Vagina (tissue), 2 donors: ENCODE data around the gene EFCC1. TPM values are rescaled to one million over a fixed set of nuclear protein-coding genes. Genes with fewer than 3 reads are reported as not detected.
"Not testable (repeated sequence)": the region's sequence is repeated elsewhere in the genome, so short reads cannot be mapped to it uniquely, and the experiment has no call there.

Experiments
- DNase-seq, 2 donors: peaks; one replicate each; pipeline ENCODE4 v3.0.0-alpha.2; 2017; ENCODE audit errors: extremely low spot score in 2 of 2
- H3K27ac ChIP-seq: fragments of 200-600 bp; sonication (generic); one replicate; pipeline ENCODE4 v1.5.1; 2019
- H3K27me3 ChIP-seq: fragments of 200-600 bp; sonication (generic); one replicate; pipeline ENCODE4 v1.5.1; 2019
- H3K36me3 ChIP-seq, 2 donors: fragments of 200-600 bp; sonication (generic); one replicate each; pipeline ENCODE4 v1.5.1; 2017 to 2019
- H3K4me1 ChIP-seq: fragments of 200-600 bp; sonication (generic); one replicate; pipeline ENCODE4 v1.5.1; 2019
- H3K4me3 ChIP-seq, 2 donors: fragments of 200-600 bp; sonication (generic); 1 replicate in 1 of 2; 2 replicates in 1 of 2; pipeline ENCODE4 v1.5.1; 2016 to 2019
- H3K9me3 ChIP-seq: fragments of 200-600 bp; sonication (generic); one replicate; pipeline ENCODE4 v1.5.1; 2019
- POLR2A ChIP-seq, 2 donors: fragments of 450-650 bp; IDR thresholded peaks; one replicate each; pipeline ENCODE4 v1.6.1; 2017; ENCODE audit warnings: antibody characterized with exemption in 2 of 2, mild to moderate bottlenecking in 2 of 2, moderate library complexity in 2 of 2
- POLR2AphosphoS5 ChIP-seq, 2 donors: sonication (generic); formaldehyde crosslinking; IDR thresholded peaks; one replicate each; pipeline ENCODE4 v1.9.0; 2017; ENCODE audit warnings: antibody characterized with exemption in 2 of 2, mild to moderate bottlenecking in 2 of 2, low read depth in 1 of 2; ENCODE audit not compliant: insufficient read depth in 1 of 2
- intact Hi-C: fragments of 100-400 bp; cut with DNase I; formaldehyde crosslinking; loops from one replicate; pipeline ENCODE4 v1.15.1; 2023
- total RNA-seq: library from RNA; depleted of rRNA; stranded (reverse); fragments of >200 nt; gene quantifications from one replicate; pipeline ENCODE4 v1.2.3, GENCODE V29; 2016
- TF ChIP-seq, protein P1 (sequence below), 3 experiments: fragments of 450-650 bp in 2 of 3; fragments of 200-600 bp in 1 of 3; sonication (generic) in 1 of 3; IDR thresholded peaks; one replicate each; pipeline ENCODE4 v1.5.1; 2017 to 2019; ENCODE audit warnings: antibody characterized with exemption in 3 of 3, mild to moderate bottlenecking in 2 of 3, moderate library complexity in 2 of 3

Gene EFCC1
- total RNA-seq, 1 donor from 2014 or later = 3.7 TPM

DNA sequence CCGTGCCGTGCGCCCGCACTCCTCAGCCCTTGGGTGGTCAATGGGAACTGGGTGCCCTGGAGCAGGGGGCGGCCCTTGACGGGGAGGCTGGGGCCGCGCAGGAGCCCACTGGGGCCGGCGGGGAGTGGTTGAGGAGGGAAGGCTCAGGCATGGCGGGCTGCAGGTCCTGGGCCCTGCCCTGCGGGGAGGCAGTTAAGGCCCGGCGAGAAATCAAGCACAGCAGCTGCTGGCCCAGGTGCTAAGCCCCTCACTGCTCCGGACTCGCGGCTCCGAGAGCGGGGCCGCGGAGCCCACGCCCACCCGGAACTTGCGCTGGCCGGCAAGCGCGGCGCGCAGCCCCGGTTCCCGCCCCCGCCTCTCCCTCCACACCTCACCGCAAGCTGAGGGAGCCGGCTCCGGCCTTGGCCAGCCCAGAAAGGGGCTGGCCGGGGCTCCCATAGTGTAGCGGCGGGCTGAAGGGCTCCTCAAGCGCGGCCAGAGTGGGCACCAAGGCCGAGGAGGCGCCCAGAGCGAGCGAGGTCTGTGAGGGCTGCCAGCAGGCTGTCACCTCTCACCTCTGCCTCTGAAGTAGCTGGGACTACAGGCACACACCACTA is 67.3 kb downstream of the EFCC1 start:
- peak overlapping the region; percentile 31 to 42 for H3K4me3 ChIP-seq
- peak overlapping the region; percentile 3 for H3K27ac ChIP-seq
- no peaks in the 10 kb centered on the region for H3K4me1 ChIP-seq
- H3K36me3 ChIP-seq = no peaks in the 10 kb centered on the region
- H3K9me3 ChIP-seq = no peaks in the 10 kb centered on the region
- intact Hi-C loops = no loop called here
- no peak for DNase-seq
- no peaks in the 10 kb centered on the region for H3K27me3 ChIP-seq
- TF ChIP-seq, protein P1, sequence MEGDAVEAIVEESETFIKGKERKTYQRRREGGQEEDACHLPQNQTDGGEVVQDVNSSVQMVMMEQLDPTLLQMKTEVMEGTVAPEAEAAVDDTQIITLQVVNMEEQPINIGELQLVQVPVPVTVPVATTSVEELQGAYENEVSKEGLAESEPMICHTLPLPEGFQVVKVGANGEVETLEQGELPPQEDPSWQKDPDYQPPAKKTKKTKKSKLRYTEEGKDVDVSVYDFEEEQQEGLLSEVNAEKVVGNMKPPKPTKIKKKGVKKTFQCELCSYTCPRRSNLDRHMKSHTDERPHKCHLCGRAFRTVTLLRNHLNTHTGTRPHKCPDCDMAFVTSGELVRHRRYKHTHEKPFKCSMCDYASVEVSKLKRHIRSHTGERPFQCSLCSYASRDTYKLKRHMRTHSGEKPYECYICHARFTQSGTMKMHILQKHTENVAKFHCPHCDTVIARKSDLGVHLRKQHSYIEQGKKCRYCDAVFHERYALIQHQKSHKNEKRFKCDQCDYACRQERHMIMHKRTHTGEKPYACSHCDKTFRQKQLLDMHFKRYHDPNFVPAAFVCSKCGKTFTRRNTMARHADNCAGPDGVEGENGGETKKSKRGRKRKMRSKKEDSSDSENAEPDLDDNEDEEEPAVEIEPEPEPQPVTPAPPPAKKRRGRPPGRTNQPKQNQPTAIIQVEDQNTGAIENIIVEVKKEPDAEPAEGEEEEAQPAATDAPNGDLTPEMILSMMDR (IDR thresholded peaks at IDR 0.05) = no peak
- TF ChIP-seq POLR2AphosphoS5 (IDR thresholded peaks at IDR 0.05; ENCODE audit: insufficient read depth in 1 of 2, low read depth in 1 of 2) = no peak
- no peak for TF ChIP-seq POLR2A (IDR thresholded peaks at IDR 0.05)

DNA sequence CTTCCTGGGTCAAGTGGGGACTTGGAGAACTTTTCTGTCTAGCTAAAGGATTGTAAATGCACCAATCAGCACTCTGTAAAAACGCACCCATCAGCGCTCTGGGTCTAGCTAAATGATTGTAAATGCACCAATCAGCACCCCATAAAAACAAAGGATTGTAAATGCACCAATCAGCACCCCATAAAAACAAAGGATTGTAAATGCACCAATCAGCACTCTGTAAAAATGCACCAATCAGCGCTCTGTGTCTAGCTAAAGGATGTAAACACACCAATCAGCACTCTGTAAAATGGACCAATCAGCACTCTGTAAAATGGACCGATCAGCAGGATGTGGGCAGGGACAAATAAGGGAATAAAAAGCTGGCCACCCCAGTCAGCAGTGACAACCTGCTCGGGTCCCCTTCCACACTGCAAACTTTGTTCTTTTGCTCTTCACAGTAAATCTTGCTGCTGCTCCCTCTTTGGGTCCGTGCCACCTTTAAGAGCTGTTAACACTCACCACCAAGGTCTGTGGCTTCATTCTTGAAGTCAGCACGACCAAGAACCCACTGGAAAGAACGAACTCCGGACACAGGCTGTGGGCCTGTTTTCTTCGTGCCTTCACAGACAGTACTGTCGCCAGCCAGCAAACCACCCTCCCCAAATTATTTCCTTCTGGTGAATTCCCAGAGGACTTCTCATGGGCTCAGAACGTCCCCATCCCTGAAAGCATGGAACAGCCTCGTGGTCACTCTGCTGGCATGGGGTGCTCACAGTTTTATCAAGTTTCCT is 68.4 kb downstream of the EFCC1 start:
- intact Hi-C loops = not testable (repeated sequence)

DNA sequence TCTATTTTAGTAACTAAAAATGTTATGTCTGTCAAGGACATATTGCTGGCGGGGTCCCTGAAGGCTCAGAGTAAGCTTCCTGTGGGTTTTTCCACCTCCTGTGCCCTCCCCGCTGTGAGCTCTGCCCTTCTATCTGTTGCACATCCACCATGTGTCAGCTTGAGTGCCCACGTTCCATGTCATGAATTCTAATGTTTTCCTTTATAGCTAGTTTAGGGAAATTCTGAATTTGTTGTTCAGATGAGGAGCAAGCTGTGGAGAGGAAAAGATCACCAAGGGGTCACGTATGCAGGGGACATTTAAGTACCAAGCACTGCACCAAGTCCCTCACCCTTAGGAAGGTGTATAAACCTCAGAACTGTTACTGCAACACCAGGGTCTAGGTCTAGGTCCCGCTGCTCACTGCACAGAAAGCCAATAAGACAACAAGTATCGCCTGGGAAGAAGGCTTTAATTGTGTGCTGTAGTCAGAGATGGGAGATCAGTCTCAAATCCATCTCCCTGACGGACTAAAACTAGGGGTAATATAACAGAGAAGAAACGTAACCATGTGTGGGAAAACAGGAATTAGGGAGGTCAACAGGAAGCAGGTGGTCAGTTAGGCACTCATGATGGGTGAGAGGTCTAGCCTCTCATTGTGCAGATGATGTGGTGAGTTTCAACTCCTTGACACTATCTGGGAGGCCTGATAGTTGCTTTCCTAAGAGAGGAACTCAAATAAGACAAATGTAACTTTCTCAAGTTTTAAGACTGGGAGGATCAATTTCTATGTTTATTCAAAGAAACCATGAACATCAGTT is 69.2 kb downstream of the EFCC1 start:
- Histone ChIP-seq H3K27me3 (no peaks in the 10 kb centered on the region), H3K4me1 (no peaks in the 10 kb centered on the region), H3K9me3 (no peaks in the 10 kb centered on the region), H3K4me3 (no peak overlapping the region), H3K36me3 (no peaks in the 10 kb centered on the region), H3K27ac (peak overlapping the region; percentile 33)
- intact Hi-C loops = no loop called here
- DNase-seq = no peak
- TF ChIP-seq POLR2AphosphoS5 (IDR thresholded peaks at IDR 0.05; ENCODE audit: insufficient read depth in 1 of 2, low read depth in 1 of 2) = no peak

More for the DNA sequence above, 68.4 kb downstream of the EFCC1 start:
- not testable (repeated sequence) for H3K36me3 ChIP-seq, H3K27me3 ChIP-seq, H3K9me3 ChIP-seq, H3K4me1 ChIP-seq, H3K27ac ChIP-seq, H3K4me3 ChIP-seq, DNase-seq

GRCh38 chr3:129077222-129077621 is 76.1 kb downstream of the EFCC1 start:
- no peaks in the 10 kb centered on the region for H3K36me3 ChIP-seq
- H3K4me3 ChIP-seq = no peak overlapping the region
- TF ChIP-seq POLR2AphosphoS5 (IDR thresholded peaks at IDR 0.05; ENCODE audit: insufficient read depth in 1 of 2, low read depth in 1 of 2) (no peak), POLR2A (IDR thresholded peaks at IDR 0.05) (no peak)
- TF ChIP-seq, protein P1 (IDR thresholded peaks at IDR 0.05) = no peak
- intact Hi-C loops = no loop called here
- no peaks in the 10 kb centered on the region for H3K27me3 ChIP-seq
- H3K4me1 ChIP-seq = no peaks in the 10 kb centered on the region
- DNase-seq = no peak
- no peaks in the 10 kb centered on the region for H3K9me3 ChIP-seq
- H3K27ac ChIP-seq = no peak overlapping the region

DNA sequence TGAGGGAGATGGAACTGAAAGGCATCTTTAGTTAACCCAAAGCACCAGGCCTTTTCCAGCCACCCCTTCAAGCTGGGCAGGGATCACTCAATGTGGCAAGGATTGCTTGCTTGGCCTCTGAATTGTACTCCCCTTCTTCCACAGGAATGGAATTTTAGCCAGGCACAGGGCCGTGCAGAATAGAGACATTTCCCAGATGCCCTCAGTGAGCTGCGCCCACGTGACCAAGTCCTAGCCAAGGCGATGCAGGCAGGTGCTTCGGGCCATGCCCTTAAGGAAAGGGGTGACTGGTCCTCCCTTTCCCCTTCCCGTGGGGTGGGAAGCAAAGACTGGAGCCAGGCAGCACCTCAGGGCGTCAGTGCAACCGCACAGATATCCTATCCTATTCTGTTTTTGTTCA is 77.4 kb downstream of the EFCC1 start:
- H3K9me3 ChIP-seq = no peaks in the 10 kb centered on the region
- H3K27ac ChIP-seq = no peak overlapping the region
- H3K4me3 ChIP-seq = no peak overlapping the region
- no peak for DNase-seq
- H3K4me1 ChIP-seq = no peaks in the 10 kb centered on the region
- H3K36me3 ChIP-seq = no peaks in the 10 kb centered on the region
- TF ChIP-seq POLR2AphosphoS5 (IDR thresholded peaks at IDR 0.05; ENCODE audit: insufficient read depth in 1 of 2, low read depth in 1 of 2) (no peak), POLR2A (IDR thresholded peaks at IDR 0.05) (no peak)
- TF ChIP-seq, protein P1 (IDR thresholded peaks at IDR 0.05) = no peak
- no peaks in the 10 kb centered on the region for H3K27me3 ChIP-seq
- intact Hi-C loops = no loop called here
